PC-9 (cell line): ENCODE measurements around the gene PRDM9.

ENCODE experiments used
- EZH2 ChIP-seq: fragments of 200-600 bp; sonication (generic); IDR thresholded peaks from 2 replicates; pipeline ENCODE4 v1.8.0; 2017; ENCODE audit warnings: antibody characterized with exemption, low read depth
- TF ChIP-seq, protein P1 (sequence below): fragments of 200-600 bp; sonication (generic); conservative IDR thresholded peaks from 2 replicates; pipeline ENCODE4 v1.6.1; 2017; ENCODE audit warnings: mixed run types, antibody characterized with exemption, mild to moderate bottlenecking, moderate library complexity

GRCh38 chr5:23457780-23458179 is 49.6 kb upstream of the PRDM9 start:
- TF ChIP-seq, protein P1, sequence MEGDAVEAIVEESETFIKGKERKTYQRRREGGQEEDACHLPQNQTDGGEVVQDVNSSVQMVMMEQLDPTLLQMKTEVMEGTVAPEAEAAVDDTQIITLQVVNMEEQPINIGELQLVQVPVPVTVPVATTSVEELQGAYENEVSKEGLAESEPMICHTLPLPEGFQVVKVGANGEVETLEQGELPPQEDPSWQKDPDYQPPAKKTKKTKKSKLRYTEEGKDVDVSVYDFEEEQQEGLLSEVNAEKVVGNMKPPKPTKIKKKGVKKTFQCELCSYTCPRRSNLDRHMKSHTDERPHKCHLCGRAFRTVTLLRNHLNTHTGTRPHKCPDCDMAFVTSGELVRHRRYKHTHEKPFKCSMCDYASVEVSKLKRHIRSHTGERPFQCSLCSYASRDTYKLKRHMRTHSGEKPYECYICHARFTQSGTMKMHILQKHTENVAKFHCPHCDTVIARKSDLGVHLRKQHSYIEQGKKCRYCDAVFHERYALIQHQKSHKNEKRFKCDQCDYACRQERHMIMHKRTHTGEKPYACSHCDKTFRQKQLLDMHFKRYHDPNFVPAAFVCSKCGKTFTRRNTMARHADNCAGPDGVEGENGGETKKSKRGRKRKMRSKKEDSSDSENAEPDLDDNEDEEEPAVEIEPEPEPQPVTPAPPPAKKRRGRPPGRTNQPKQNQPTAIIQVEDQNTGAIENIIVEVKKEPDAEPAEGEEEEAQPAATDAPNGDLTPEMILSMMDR = no peak
- no peak for TF ChIP-seq EZH2
